HepG2 (cell line): ENCODE results near the gene EEPD1. TPM values are rescaled to one million over a fixed set of nuclear protein-coding genes. Genes with fewer than 3 reads are reported as not detected.

Source experiments
- AHDC1 ChIP-seq: sonication (generic); formaldehyde crosslinking; IDR thresholded peaks from 2 replicates; pipeline ENCODE4 v1.5.1; 2020; ENCODE audit warnings: mild to moderate bottlenecking, missing genetic modification reagents, borderline replicate concordance
- CERS6 ChIP-seq: sonication (generic); formaldehyde crosslinking; IDR thresholded peaks from 2 replicates; pipeline ENCODE4 v1.5.0; 2020; ENCODE audit warnings: missing genetic modification reagents
- FUBP1 ChIP-seq: sonication (generic); formaldehyde crosslinking; IDR thresholded peaks from 2 replicates; pipeline ENCODE4 v1.5.1; 2020; ENCODE audit warnings: missing genetic modification reagents, mild to moderate bottlenecking, borderline replicate concordance
- GABPA ChIP-seq, 2 experiments: IDR thresholded peaks; 2 replicates each; pipeline ENCODE4 v1.6.1; 2011 to 2016; ENCODE audit warnings: low read depth in 2 of 2, low read length in 1 of 2, missing biosample characterization in 1 of 2, missing genetic modification characterization in 1 of 2
- NFKB2 ChIP-seq: sonication (generic); formaldehyde crosslinking; IDR thresholded peaks from 2 replicates; pipeline ENCODE4 v1.4.0; 2020; ENCODE audit warnings: missing genetic modification reagents, borderline replicate concordance
- PAWR ChIP-seq: sonication (generic); formaldehyde crosslinking; IDR thresholded peaks from 2 replicates; pipeline ENCODE4 v1.4.0; 2020; ENCODE audit warnings: missing genetic modification reagents, mild to moderate bottlenecking, borderline replicate concordance
- ZC3H13 ChIP-seq: sonication (generic); formaldehyde crosslinking; IDR thresholded peaks from 2 replicates; pipeline ENCODE4 v1.8.1; 2023; ENCODE audit warnings: mild to moderate bottlenecking, missing genetic modification reagents, moderate library complexity
- ZNF280D ChIP-seq: sonication (generic); formaldehyde crosslinking; IDR thresholded peaks from 2 replicates; pipeline ENCODE4 v1.5.1; 2020; ENCODE audit warnings: mild to moderate bottlenecking, missing genetic modification reagents
- ZNF317 ChIP-seq: sonication (generic); formaldehyde crosslinking; IDR thresholded peaks from 2 replicates; pipeline ENCODE4 v1.5.0; 2020; ENCODE audit warnings: mild to moderate bottlenecking, missing genetic modification reagents
- ZNF687 ChIP-seq: sonication (generic); formaldehyde crosslinking; IDR thresholded peaks from 2 replicates; pipeline ENCODE4 v1.5.1; 2020; ENCODE audit warnings: mild to moderate bottlenecking, missing genetic modification reagents, moderate library complexity
- ZSCAN22 ChIP-seq: sonication (generic); formaldehyde crosslinking; IDR thresholded peaks from 2 replicates; pipeline ENCODE4 v1.4.0; 2020; ENCODE audit warnings: mild to moderate bottlenecking, missing genetic modification reagents
- ZSCAN9 ChIP-seq: IDR thresholded peaks from 2 replicates; pipeline ENCODE4 v1.6.1; 2016; ENCODE audit warnings: borderline replicate concordance
- polyA plus RNA-seq, 8 experiments: library from polyadenylated mRNA; depleted of rRNA in 3 of 8; stranded (reverse) in 7 of 8; unstranded in 1 of 8; fragments of >200 nt; fragmentation: Illumina TruSeq in 4 of 8; extraction: Trizol in 4 of 8; gene quantifications; 2 replicates each; pipeline versions ENCODE4 v1.2.1 to v1.2.3, GENCODE V29; 2011 to 2016; ENCODE audit warnings: low read depth in 4 of 8, missing spikeins in 1 of 8, mixed read lengths in 1 of 8; ENCODE audit not compliant: insufficient read depth in 1 of 8
- total RNA-seq, 5 experiments: library from RNA; depleted of rRNA; stranded (reverse); fragments of >200 nt; fragmentation: Illumina TruSeq; extraction: Trizol; gene quantifications; 2 replicates each; pipeline ENCODE4 v1.2.3, GENCODE V29; 2016; ENCODE audit warnings: low read depth in 1 of 5

EEPD1 gene
- total and polyA plus RNA-seq, 2 of the 13 experiments (the other 11 are each of a cell fraction or from before 2014, with no cell fraction given): 10.1 to 16.4 TPM

GRCh38 chr7:36216063-36216684 lies 63.1 kb downstream of the EEPD1 start (continued):
- TF ChIP-seq AHDC1 (CRISPR knock-in tag) (no peak), FUBP1 (CRISPR knock-in tag) (no peak), GABPA (IDR thresholded peaks at IDR 0.05; ENCODE audit: low read depth, low read length) (no peak), GABPA (CRISPR knock-in tag; IDR thresholded peaks at IDR 0.05; ENCODE audit: low read depth) (no peak), ZSCAN22 (CRISPR knock-in tag) (no peak), ZC3H13 (CRISPR knock-in tag) (no peak), ZSCAN9 (CRISPR knock-in tag) (no peak), CERS6 (no peak), ZNF317 (CRISPR knock-in tag) (no peak), PAWR (no peak), ZNF280D (no peak), NFKB2 (no peak), ZNF687 (CRISPR knock-in tag) (no peak)
